GM19023 (cell line): ENCODE data around the gene SCAMP1.

Experiments
- ATAC-seq: cut with Tn5 transposase; IDR thresholded peaks from one replicate; pipeline ENCODE4 v1.9.1; 2021; ENCODE audit warnings: mild to moderate bottlenecking, moderate library complexity; ENCODE audit not compliant: unreplicated experiment

Gene SCAMP1

DNA sequence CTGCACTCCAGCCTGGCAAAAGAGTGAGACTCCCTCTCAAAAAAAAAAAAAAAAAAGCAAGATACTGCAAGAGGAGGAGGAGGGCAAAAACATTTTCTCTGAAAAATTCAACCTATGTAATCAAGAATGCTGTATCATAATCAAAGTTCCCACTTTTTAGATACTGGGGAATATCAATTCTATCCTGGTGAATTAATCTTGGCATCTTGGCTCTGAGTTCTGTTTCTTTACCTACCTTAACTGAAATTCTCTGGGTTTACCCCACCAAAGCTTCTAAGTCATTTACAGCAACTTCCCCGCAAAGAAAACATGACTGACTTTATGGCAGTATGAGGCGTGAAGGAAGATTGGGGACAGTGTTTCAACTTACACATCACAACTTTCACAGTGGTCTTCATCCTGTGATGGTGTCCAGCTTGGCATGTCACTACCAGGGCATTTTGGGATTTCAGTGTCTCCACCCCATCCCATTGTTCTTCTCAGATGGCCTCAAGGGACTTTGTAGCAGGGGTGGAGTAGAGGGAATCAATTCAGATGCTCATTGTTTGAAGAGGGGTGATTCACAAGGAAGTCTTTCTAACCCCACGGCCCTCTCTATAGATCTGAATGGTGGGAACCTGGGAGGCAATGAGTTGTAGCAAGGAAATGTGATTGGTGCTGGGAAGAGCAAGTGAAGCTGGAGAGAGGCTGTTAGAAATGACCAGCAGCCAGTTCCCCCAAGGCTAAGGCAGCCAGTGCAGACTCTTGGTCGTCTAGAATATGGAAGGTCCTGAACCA lies 130.5 kb downstream of the SCAMP1 start:
- no peak for ATAC-seq

DNA sequence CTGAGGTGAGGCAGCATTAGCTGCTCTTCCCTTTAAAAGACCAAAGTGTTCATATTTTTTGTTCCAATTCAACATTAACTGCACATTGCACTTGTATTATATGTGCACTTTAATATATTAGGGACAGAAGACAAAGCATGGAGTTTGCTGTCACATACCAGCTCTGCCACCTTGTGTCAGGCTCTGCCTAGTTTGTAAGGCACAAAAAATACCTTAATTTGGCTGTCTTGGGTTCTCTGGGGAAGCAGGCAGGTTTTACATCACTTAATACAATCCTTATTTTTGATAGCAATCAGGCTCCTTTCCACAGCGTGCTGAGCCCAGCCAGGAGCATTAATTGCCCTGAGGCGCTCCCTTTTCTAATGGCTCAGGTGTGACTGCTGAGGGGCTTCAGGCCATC lies 131.8 kb downstream of the SCAMP1 start:
- ATAC-seq = no peak

DNA sequence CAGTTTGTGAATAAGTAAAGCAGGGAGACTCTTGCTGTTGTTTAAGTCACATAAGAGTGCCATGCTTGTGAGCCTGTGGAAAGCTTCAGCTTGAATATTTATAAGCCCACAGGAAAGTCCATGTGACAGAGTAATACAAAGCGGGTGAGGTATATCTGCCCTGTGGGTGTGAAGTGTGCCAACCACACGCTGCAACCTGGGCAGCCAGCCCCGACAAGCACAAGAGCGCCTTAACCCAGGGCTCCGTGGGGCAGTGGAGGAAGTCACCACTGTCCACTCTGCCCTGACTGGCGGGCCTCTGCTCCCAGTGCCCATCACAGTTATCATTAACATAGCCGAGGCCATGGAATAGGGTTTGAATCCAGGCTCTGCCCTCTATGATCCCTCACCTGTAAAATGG lies 132.2 kb downstream of the SCAMP1 start:
- no peak for ATAC-seq

GRCh38 chr5:78495800-78496199 lies 135.4 kb downstream of the SCAMP1 start:
- no peak for ATAC-seq

DNA sequence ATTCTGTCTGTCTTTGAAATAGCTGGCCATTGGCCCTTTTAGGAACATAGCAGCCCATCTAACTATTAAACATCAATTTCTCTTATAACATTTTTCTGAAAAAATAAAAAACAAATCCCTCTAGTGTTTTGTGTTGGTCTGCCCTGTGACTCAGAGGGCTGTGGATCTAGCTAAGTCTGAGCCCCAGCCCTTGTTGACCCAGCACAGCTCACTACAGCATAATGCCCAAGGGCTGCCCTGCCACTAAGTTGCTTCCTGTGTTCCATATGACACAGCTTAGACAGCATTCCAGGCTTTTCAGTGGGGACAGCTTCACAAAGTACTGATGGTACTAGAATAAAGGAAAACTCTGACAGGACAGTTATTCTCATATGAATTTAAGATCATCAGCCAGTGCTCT lies 136.0 kb downstream of the SCAMP1 start:
- ATAC-seq = no peak

DNA sequence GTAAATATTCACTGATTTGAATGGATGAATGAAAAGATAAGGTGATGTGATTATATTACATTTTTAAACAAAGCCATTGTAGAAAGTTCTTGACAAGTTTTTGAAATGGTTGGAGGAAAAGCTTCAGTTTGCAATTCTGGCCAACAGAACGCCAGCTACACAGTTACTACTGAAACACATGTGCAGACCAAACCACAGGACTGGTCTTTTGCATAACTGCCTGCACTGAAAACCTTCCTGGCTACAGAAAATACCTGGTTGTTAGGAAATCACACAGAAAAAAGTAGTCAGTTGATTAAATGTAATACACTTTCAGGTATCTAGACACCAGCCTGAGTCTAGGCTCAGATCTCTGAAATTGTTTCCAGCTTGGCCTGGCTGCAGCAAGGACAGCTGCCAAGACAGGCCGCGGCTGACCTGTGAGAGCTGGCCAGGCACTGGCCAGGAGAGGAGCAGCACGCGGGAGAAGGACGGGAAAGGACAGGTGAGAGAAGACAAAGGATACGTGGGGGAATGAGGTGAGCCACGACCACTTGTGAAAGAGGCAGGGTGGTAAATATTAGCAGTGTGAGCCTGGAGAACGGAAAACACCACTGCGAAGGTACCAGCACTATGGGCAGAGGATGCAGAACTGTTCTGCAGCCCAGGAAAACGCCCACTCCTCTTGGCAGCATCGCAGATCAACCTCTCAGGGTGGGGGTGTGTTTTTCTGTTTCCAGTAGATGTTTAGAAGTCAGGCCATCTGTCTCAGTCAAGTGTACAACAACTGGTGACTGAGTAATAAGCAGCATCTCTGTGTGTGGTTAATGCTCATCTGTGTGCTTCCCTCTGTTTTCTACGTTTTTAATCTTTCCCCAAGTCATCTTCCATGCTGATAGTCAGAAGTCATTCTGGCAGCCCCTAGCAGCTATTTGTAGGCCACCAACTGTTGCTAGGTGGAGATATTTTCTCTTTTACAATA lies 137.4 kb downstream of the SCAMP1 start:
- peak; percentile 59 for ATAC-seq

DNA sequence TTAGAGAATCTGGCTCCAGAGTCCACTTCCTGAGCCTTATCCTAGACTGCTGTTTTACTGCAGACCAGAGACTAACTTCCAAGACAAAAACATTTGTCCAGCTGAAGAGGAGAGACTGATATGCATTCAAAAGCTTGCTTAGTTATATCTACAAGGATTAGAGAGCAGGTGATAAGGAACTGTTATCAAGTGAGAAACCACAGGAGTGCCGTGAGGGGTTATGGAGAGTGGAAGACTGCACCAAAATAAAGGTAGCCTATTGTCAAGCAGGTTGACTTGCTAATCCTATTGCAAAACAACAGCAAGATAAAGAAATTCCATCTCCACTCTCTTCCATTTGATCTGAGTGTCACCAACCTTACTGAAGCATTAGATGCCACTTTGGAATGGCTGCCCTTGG lies 139.1 kb downstream of the SCAMP1 start:
- no peak for ATAC-seq

DNA sequence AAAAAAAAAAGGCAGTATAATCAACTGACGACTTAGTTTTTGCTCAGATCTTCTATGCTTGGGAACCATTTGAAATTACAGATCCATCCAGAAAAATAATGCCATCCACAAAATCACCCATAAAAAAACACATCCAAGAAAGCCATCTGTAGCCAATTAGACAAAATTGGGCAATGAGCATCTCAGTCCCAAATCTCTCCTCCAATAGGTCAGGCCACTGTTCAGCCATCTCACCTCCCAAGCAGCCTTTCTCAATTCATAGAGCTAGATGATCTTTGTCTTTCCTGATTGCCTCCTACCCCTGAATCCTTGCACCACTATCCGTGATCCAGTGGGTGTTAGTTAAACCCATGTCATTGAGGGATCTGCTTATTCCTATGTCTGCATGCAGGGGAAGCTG lies 139.6 kb downstream of the SCAMP1 start:
- ATAC-seq = no peak

GRCh38 chr5:78500871-78501270 lies 140.5 kb downstream of the SCAMP1 start:
- ATAC-seq = no peak

GRCh38 chr5:78501411-78502352 lies 141.3 kb downstream of the SCAMP1 start:
- ATAC-seq = no peak

DNA sequence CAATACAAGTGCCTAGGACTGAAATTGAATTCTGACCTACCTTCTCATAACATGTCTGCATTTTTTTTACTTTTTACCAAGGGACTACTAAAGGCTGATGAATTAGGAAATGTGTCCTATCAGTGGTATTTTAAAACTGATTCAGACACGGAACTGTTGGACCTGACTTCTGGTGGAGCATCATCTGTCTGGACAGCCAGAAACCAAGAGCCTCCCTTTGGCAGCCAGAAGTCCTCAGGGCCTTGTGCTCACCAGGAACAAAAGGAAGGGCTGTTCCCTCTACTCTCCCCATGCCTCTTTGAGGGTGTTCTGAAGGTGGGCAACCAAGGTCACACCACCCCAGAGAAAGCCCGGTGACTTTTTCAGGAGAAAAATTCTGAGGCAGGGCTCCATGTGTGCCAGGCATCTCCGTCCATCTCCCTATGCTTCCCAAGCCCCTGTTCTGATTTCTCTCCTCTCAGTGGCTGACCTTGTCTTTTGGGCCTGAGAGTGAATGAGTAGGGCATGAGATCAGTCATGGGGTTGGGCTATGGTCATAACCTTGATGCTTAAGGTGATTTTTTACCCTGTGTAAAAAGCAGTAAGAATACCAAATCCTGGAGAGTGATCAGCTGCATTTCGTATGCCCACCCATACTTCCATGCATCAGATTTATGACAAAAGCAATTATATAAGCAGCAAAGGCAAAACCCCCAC lies 143.7 kb downstream of the SCAMP1 start:
- no peak for ATAC-seq

DNA sequence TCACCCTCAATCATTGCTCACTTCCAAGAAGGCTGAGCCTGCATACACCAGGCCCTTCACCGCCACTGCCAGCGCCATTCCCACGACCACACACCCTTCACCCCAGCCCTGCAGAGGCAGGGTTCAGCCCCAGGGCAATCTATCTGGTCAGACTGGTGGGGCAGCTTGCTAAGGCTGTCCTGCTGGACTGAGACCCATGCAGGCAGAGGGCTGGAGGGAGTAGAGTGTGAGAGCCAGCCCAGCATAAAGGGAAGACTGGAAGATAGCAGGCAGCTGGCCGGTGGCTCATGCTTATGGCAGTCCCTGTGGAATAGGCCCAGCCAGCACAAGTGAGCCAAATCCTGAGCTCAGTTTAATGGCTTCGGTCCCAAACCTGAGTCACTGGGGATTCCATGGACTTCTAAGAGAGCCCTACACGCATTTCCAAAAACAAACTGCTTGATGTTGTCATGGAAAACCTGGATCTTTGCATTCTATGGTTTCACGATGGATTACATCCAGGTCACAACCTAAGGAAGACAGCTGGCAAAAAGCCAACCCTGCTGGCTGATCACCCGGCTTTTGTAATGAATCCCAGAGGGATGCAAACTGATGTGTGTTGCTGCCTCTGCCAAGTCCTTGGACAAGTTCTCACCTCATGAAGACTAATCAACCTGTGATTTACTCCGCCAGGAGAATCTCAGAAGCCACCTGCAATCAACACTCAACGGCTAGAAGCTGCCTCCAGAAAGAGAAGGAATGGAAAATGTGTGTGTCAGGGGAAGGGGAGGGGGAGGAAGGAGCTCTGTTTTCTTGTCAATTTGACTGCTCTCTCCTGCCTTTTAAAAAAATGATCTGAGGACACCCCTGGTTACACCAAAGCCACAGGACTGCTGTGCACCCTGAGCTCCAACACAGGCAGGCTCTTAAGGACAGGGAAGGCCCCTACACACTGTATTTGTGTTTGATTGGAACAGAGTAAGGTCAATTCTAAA lies 144.6 kb downstream of the SCAMP1 start:
- no peak for ATAC-seq

- no peak for ATAC-seq
Measured at GRCh38 chr5:78505860-78506259, 145.4 kb downstream of the SCAMP1 start.

- ATAC-seq = no peak
Measured at GRCh38 chr5:78506261-78507024, 146.0 kb downstream of the SCAMP1 start.

DNA sequence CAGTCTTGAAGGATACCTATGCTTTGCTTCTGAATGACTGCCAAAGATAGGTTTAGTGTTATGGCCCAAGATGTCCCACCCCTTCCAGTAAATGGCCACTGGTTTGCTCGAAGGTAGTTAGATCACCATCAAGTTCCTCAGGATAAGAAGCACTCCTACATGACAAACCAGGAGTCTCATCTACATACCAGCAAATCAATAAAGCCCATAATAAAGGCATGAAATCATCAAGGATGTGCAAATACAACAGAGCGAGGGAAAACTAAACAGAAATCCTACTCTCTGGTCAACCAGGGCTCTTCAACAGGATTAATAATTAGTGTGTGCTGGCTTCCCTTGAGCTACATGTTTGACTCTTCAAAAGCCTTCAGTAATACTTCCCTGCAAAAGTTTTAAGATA lies 147.1 kb downstream of the SCAMP1 start:
- no peak for ATAC-seq

- no peak for ATAC-seq
Measured at GRCh38 chr5:78508186-78508765, 147.9 kb downstream of the SCAMP1 start.

- no peak for ATAC-seq
Measured at GRCh38 chr5:78509145-78509865, 148.9 kb downstream of the SCAMP1 start.
